Endometrial microvascular endothelial cells (primary cell): ENCODE data around the gene NRXN3. TPM values are rescaled to one million over a fixed set of nuclear protein-coding genes. Genes with fewer than 3 reads are reported as not detected.

Source experiments
- in situ Hi-C: cut with HindIII; loops from 2 replicates; pipeline ENCODE4 v1.10.0; 2017; ENCODE audit warnings: low sequenced_read_pairs, low pct_unique_long_range_greater_than_20kb; ENCODE audit errors: inconsistent ontology term
- total RNA-seq: library from RNA; depleted of rRNA; stranded (reverse); fragments of >200 nt; gene quantifications from one replicate; pipeline ENCODE4 v1.2.3, GENCODE V29; 2015; ENCODE audit errors: inconsistent ontology term

The NRXN3 gene
- total RNA-seq, 1 donor from 2014 or later, result 0.09 TPM

- in situ Hi-C loops, result no loop called here
Measured at GRCh38 chr14:79500489-79500888, 1330.3 kb downstream of the NRXN3 start.

GRCh38 chr14:79502136-79502750, 1332.1 kb downstream of the NRXN3 start:
- in situ Hi-C loops, result no loop called here

DNA sequence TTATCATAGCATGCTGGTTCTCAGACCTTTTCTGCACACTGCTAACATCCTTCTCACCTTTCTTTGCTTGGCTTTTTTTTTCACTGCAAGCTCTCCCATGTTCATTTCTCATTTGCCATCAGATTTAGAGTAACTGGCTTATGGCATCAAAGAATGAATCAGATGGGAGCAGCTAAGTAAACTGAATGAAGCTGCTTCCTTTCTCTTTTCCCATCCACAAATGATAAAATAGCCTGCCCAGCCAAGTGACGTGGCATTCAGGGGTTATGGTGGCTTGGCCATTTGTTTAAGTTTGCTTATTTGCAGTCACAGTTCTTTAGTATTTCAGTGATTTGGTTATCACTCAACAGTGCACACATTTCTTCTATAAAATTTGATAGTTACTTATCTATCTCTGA, 1332.6 kb downstream of the NRXN3 start:
- in situ Hi-C loops, result no loop called here

GRCh38 chr14:79510659-79511058, 1340.5 kb downstream of the NRXN3 start:
- in situ Hi-C loops, result no loop called here

DNA sequence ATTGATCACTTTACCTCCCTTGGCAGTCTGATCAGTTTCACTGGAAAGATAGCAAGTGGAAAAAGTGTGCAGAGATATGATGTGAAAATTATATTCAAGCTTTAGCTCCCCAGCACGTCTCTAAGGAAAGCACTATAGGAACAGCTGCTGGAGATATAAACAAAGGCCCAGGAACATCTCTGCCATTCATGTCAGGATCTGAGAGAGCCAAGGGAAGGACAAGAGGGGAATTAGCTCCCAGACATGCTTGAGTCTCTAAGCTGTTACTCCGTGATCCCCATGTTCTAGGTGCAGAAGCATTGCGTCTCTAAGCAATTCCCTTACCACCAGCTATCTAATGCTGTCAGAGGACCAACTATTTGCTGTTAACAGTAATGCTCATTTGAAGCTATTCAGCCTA, 1341.0 kb downstream of the NRXN3 start:
- in situ Hi-C loops, result no loop called here

GRCh38 chr14:79513446-79513845, 1343.3 kb downstream of the NRXN3 start:
- in situ Hi-C loops, result no loop called here

DNA sequence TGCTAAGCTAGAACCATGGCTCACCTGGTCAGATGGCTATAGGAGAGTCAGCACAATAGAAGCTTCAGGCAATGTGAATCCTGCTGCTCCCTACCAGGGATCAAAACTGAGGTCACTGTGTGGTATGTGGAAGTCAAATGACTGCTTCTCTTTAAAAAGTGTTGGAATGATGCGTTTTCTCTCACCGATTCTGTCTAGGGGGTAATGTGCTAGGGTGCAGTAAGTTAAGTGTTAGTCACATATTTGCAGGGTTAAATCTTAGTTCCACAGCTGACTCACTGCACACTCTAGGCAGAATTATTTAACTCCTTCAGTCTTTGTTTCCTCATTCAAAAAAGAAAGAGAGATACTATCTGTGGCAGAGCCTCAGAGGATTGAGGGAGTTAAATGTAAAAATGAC, 1344.5 kb downstream of the NRXN3 start:
- in situ Hi-C loops, result no loop called here

- in situ Hi-C loops, result no loop called here
Measured at GRCh38 chr14:79515158-79515557, 1345.0 kb downstream of the NRXN3 start.

DNA sequence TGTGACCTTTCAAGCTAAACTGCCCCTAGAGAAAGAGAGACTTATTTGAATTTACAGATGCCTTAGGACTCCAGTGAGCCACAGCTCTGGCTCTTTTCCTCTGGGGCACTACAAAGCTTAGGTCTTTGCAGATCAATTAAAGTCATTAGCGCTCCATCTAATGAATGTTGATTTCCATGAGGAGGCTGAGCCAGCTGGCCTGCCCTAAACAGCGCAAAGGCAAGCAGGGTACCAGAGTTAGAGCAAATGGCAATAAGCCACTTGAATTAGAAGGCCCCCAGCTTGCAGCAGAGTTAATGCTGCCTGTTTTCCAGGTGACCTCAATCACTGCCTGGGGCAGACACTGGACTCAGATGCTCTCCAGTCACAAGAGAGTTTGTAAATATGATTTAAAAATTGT, 1345.8 kb downstream of the NRXN3 start:
- in situ Hi-C loops, result no loop called here

- in situ Hi-C loops, result no loop called here
Measured at GRCh38 chr14:79525416-79525815, 1355.2 kb downstream of the NRXN3 start.

DNA sequence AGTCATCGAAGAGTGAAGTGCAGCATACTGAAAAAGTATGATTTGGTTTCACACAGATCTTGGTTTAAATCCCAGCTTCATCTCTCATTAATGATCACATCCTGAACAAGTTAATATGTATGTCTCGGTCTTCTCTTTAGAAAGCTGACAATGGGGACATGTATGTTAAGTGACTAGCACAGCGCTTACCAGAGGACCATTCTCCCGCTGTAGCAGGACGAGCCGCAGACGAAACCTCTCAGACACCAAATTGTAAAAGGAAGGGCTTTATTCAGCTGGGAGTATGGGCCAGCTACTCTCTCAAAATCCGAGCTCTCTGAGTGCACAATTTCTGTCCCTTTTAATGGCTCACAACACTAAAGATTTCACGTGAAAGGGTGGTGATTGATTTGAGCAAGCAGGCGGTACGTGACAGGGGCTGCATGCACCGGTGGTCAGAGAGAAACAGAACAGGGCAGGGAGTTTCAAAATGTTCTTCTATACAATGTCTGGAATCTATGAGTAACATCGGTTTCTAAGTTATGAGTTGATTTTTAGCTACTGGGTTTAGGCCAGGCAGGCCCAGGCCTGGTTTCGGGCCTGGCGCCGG, 1358.7 kb downstream of the NRXN3 start:
- in situ Hi-C loops, result no loop called here

DNA sequence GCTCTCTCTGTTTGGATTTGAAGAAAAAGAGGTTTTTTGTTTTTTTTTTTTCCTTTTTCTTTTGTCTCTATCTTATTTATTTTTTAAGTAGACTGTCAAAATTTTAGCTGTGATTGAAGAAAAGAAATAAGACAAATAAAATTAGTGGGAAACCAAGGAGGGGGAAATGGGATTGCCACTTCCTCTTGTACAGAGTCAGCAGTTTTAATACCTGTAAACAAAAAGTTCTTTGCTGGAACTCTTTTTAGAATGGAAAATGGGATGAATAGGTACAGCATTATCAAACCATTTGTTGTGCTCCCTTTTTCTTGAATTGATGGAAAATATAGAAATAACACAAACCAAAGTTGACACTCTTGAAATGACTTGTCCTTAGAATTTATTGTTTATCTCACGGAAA, 1360.4 kb downstream of the NRXN3 start:
- in situ Hi-C loops, result no loop called here

DNA sequence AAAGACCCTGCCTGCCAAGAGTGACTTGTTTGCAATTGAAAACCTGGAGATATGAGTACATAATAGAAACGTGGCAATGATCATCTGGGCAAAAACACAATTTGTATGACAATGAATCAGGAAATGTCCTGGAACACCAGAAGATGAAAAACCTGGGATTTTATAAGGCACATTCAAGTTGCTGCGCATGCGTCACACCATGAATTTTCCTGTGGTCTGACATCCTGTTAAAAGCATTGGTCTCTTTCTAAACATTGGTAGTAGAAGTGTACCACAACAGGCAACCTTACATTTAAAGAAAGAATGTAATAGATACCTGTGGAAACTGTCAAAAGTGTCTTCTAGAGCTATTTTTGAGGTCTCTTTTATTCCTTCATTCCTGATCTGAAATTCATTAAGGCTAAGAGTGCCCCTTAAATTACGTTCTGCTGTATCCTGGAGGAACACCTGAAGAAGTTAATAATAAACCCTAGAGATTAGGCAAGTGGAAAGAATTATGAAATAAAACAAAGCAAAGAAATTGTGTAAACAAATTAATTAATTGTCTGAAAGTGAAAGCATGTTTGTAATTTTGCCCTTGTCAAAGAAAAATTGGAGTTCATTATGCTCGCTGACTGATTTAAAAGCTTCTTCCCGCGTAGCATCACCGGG, 1364.7 kb downstream of the NRXN3 start:
- in situ Hi-C loops, result no loop called here

GRCh38 chr14:79540394-79540793, 1370.2 kb downstream of the NRXN3 start:
- in situ Hi-C loops, result no loop called here

GRCh38 chr14:79542121-79542520, 1371.9 kb downstream of the NRXN3 start:
- in situ Hi-C loops, result no loop called here

DNA sequence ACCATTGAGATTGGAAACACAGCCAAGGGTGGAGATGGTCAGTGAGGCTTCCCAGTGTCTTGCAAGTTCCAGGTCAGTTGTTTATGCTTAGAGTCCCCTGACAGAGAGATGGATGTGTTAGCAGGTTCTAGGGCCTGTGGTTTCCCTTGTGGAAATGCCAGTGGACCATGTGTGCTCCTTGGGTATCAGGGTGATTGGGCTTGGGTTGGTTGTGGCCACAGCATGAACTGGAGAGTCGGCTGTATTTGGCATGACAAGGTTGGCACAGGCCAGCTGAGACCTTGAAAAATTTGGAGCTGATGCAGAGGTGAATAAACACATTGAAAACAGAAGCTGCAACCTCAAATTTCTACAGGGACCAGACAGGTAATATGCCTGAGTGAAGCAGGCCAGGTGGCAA, 1373.2 kb downstream of the NRXN3 start:
- in situ Hi-C loops, result no loop called here

DNA sequence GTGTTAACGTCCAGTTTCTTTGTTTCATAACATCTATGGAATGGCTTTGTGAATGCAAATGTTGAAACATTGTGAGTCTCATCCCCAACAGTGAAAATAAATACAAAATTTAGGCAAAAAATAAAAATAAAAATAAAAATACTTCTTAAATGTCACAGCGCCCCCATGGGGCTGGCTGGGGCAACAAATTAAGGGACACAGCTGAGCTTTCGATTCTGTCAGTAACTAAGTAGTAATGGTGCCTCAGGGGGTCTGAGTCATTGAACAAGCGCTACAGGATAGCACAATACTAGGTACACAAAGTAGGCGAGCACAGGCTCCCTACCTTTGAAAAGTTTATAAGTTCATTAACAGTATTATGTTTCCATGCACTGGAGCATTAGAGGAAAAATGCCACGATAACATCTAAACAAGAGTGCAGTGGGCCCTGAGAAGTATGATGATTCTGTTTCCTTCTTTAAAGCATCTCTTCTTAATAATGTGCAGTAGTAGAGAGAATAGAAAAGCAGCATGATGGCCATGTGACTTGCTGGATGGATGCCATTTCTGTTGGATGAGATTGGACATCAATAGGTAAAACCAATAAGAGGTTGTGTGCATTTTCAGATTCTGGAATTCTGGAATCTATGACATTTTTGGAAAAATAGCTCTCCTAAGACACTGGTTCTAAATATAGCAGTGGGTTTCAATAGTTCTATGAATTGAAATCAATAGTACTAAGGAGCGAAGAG, 1374.0 kb downstream of the NRXN3 start:
- in situ Hi-C loops, result no loop called here

- in situ Hi-C loops, result no loop called here
Measured at GRCh38 chr14:79544698-79545070, 1374.5 kb downstream of the NRXN3 start.

DNA sequence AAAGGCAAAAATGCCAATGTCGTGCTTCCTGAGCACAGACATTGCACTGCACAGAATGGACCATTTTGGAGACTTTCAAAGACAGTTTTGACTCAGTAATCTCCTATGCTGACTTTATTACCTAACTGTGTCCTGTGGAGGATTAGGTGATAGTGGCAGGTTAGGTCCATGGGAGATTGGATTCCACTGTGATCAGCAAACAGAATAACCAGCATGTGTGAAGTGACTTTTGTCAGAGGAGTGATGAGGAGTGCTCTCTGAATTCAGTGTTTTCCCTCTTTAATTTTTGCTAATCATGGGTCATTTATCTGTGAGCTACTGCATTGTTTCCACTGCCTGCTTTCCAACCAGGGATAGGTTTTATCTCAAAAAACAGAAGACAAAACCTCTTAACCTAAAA, 1378.7 kb downstream of the NRXN3 start:
- in situ Hi-C loops, result no loop called here

DNA sequence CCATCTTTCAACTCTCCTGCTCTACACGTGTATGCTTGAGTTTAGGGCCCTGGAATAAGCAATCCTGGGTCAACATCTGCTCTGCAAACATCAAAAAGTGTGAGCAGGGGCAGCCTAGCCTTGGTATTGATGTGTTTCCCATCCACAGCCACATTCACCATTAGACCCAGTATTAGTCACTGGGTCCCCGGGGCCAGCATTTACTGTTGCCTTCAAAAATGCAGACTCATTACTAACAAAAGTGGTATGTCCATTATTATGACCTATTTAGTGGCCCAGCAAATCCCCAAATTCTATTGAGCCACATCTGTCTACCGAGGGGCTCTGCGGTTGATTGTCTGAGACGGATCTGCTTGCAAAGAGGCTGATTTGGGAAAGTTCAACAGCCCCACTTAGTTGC, 1379.3 kb downstream of the NRXN3 start:
- in situ Hi-C loops, result no loop called here
